Measurements from ENCODE around the gene TRHDE. TPM values are rescaled to one million over a fixed set of nuclear protein-coding genes. Genes with fewer than 3 reads are reported as not detected.

Gene TRHDE
- total and polyA plus RNA-seq, 12 donors: 0.10 to 0.97 (median 0.46) TPM

DNA sequence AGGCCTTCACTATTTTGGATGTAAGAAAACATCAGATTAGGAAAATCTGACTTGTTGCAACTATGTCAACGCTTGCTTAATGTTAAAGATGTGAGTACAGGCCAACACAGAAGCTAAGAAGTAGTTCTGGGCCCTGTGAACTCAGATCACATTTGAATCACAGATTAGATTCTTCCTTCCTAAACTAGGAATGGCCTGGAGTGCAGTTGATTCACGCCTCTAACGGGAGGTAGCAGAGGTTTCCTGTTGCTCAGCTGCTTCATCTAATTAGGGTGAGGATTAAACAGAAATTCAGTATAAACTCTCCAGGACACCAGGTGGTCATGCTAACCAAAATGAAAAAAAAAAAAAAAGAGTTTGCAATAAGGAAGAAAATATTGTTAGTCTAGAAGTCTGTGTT, 314.3 kb downstream of the TRHDE start:
- ATAC-seq (no peak), DNase-seq (no peak)
- Histone ChIP-seq H3K9me3 (peaks cover 0 to 9% (median 0%) of the 10 kb centered on the region in 11 donors), H3K27ac (no peak overlapping the region), H3K36me3 (no peaks in the 10 kb centered on the region), H3K4me3 (no peak overlapping the region), H3K4me1 (no peaks in the 10 kb centered on the region), H3K27me3 (no peaks in the 10 kb centered on the region)
- intact Hi-C loops (cut with DNase I): no loop called here
- WGBS, 2 donors: 29 to 41% methylated on average over 3 of the region's 3 CpGs
- no peak for TF ChIP-seq CTCF (IDR thresholded peaks at IDR 0.05)

- DNase-seq (no peak), ATAC-seq (no peak)
- no peaks in the 10 kb centered on the region for H3K27me3 ChIP-seq
Observed at GRCh38 chr12:72602581-72602980, 330.4 kb downstream of the TRHDE start.

GRCh38 chr12:72605975-72606374, 333.8 kb downstream of the TRHDE start:
- no peak overlapping the region for H3K27ac ChIP-seq
- intact Hi-C loops (cut with DNase I): no loop called here
- H3K9me3 ChIP-seq: peaks cover 0 to 17% (median 0%) of the 10 kb centered on the region in 11 donors
- TF ChIP-seq CTCF (IDR thresholded peaks at IDR 0.05): no peak
- no peaks in the 10 kb centered on the region for H3K4me1 ChIP-seq
- DNase-seq (no peak), ATAC-seq (no peak)
- no peaks in the 10 kb centered on the region for H3K27me3 ChIP-seq
- WGBS, 2 donors: 49 to 66% methylated on average over 2 of the region's 2 CpGs
- no peaks in the 10 kb centered on the region for H3K36me3 ChIP-seq
- H3K4me3 ChIP-seq: no peak overlapping the region

More at GRCh38 chr12:72602581-72602980, 330.4 kb downstream of the TRHDE start:
- no peak for TF ChIP-seq CTCF (IDR thresholded peaks at IDR 0.05)
- H3K9me3 ChIP-seq: peaks cover 0 to 43% (median 5%) of the 10 kb centered on the region in 11 donors
- H3K4me3 ChIP-seq: no peak overlapping the region
- H3K36me3 ChIP-seq: no peaks in the 10 kb centered on the region
- intact Hi-C loops (cut with DNase I): no loop called here
- H3K4me1 ChIP-seq: no peaks in the 10 kb centered on the region
- H3K27ac ChIP-seq: no peak overlapping the region

DNA sequence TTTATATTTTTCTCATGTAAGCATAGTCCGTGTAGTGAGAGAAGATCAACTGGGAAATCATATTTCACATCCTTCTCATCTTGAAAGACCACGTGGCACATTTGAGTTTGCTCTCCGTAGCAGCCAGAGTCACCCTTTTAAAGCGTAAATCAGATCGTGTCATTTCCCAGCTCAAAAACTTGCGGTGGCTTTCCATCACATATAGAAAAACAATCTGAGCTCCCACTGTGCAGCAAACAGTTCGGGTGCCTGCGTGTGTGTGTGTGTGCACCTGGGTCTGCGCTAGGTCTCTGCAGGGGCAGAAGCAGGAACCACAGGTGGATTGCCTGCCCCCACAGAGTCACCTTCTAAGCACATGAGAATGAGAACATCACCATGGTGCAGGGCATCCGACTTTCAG, 338.2 kb downstream of the TRHDE start:
- no peak for DNase-seq
- H3K4me1 ChIP-seq: no peaks in the 10 kb centered on the region
- no peak for TF ChIP-seq CTCF (IDR thresholded peaks at IDR 0.05)
- H3K4me3 ChIP-seq: no peak overlapping the region
- H3K27me3 ChIP-seq: no peaks in the 10 kb centered on the region
- no peak for ATAC-seq
- intact Hi-C loops (cut with DNase I): no loop called here
- peaks cover 0 to 7% (median 0%) of the 10 kb centered on the region in 11 donors for H3K9me3 ChIP-seq
- H3K27ac ChIP-seq: no peak overlapping the region
- WGBS, 2 donors: 73 to 78% methylated on average over 10 of the region's 10 CpGs
- no peaks in the 10 kb centered on the region for H3K36me3 ChIP-seq

Data from heart right ventricle (tissue), 16 donors.